ENCODE data around the gene SENP5. TPM values are rescaled to one million over a fixed set of nuclear protein-coding genes. Genes with fewer than 3 reads are reported as not detected.
"Not testable (repeated sequence)": the region's sequence is repeated elsewhere in the genome, so short reads cannot be mapped to it uniquely, and the experiment has no call there.

SENP5 gene
- total and polyA plus RNA-seq, 4 donors: 3.9 to 26.9 (median 14.3) TPM

DNA sequence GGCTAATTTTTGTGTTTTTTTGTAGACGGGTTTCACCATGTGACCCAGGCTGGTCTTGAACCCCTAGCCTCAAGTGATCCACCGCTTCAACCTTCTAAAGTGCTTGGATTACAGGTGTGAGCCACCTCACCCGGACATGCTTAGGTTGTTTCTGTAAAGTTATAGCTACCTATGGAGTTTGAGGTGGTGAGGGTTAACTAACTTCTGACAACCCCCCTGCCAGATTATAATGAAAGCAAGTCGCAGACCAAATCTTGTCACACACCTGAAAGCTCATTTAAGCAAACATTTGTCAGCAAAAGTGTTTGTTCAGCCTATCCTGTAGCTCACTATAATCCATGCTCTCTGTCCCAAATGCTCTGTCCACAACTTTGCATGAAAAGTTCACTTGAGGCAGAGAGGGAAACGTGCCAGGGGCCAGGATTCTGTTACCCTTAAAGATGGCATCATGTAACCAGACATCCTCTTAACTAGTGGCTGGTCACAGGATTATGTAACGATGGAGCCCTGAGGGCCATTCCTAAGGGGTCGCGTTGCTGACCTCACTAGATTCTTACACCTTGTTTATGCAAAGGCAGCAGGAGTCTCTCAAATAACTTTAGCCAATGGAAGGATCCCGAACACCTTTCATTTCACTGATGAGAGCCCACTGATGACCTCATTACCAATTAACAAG, 24.1 kb upstream of the SENP5 start:
- Histone ChIP-seq H3K9me3 (ENCODE audit: control insufficient read depth in 4 of 4, low read length in 3 of 4) (no peaks in the 10 kb centered on the region), H3K4me3 (ENCODE audit: low read depth in 1 of 3, low read length in 3 of 3) (no peak overlapping the region), H3K27me3 (ENCODE audit: control insufficient read depth in 4 of 4, insufficient read depth in 4 of 4, low read length in 3 of 4) (no peaks in the 10 kb centered on the region), H3K27ac (ENCODE audit: low read depth in 1 of 2, low read length in 2 of 2) (no peak overlapping the region), H3K4me1 (ENCODE audit: control insufficient read depth in 4 of 4, insufficient read depth in 4 of 4, low read length in 3 of 4) (no peaks in the 10 kb centered on the region), H3K9ac (ENCODE audit: low read depth in 1 of 2, low read length in 2 of 2) (no peak overlapping the region), H3K36me3 (ENCODE audit: control insufficient read depth in 4 of 4, insufficient read depth in 3 of 4, low read depth in 1 of 4, low read length in 3 of 4) (no peaks in the 10 kb centered on the region)
- TF ChIP-seq REST (IDR thresholded peaks at IDR 0.05): no peak
- no peak for TF ChIP-seq ATF3 (IDR thresholded peaks at IDR 0.05)
- no peak for TF ChIP-seq CTCF (IDR thresholded peaks at IDR 0.05; ENCODE audit: low read depth, low read length, missing input control)
- TF ChIP-seq, protein P1, sequence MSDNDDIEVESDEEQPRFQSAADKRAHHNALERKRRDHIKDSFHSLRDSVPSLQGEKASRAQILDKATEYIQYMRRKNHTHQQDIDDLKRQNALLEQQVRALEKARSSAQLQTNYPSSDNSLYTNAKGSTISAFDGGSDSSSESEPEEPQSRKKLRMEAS (IDR thresholded peaks at IDR 0.05): no peak
- no peak for TF ChIP-seq NR2F2 (IDR thresholded peaks at IDR 0.05)
- no peak for TF ChIP-seq RXRA (IDR thresholded peaks at IDR 0.05)
- no peak for TF ChIP-seq YY1 (IDR thresholded peaks at IDR 0.05)
- TF ChIP-seq TAF1 (conservative IDR thresholded peaks at IDR 0.05): no peak
- TF ChIP-seq HNF4G (IDR thresholded peaks at IDR 0.05): no peak
- TF ChIP-seq JUND (IDR thresholded peaks at IDR 0.05): no peak
- no peak for TF ChIP-seq RAD21 (IDR thresholded peaks at IDR 0.05)
- TF ChIP-seq FOXA1 (IDR thresholded peaks at IDR 0.05): no peak
- no peak for TF ChIP-seq GABPA (IDR thresholded peaks at IDR 0.05 in 1 of 2, conservative IDR thresholded peaks at IDR 0.05 in 1 of 2)
- TF ChIP-seq FOXA2 (IDR thresholded peaks at IDR 0.05): no peak
- TF ChIP-seq ZBTB33 (IDR thresholded peaks at IDR 0.05): no peak
- TF ChIP-seq SP1 (IDR thresholded peaks at IDR 0.05): no peak
- no peak for DNase-seq (ENCODE audit: low spot score)
- 84% methylated on average over 9 of the region's 9 CpGs for WGBS

DNA sequence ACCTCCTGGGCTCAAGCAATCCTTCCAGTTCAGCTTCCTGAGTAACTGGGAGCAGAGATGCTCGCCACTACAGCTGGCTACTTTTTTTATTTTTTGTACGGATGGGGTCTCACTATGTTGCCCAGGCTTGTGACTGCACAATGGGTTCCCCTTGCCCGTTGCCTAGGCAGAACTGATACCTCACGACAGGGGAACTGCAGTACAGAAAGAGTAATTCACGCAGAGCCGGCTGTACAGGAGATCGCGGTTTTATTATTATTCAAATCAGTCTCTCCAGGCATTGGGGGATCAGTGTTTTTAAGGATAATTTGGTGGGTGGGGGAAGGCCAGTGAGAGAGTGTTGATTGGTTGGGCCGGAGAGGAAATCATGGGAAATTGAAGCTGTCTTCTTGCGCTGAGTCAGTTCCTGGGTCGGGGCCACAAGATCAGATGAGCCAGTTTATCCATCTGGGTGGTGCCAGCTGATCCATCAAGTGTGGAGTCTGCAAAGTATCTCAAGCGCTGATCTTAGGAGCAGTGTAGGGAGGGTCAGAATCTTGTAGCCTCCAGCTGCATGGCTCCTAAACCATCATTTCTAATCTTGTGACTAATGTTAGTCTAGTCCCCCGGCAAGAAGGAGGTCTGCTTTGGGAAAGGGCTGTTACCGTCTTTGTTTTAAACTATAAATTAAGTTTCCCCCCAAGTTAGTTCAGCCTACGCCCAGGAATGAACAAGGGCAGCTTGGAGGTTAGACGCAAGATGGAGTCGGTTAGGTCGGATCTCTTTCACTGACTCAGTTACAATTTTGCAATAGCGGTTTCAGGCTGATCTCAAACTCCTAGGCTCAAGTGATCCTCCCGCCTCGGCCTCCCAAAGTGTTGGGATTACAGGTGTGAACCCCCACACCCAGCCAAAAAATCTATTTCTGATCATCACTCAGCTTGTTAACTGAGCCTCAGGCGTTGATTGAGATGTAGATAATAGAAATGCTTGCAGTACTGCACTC, 23.2 kb upstream of the SENP5 start:
- DNase-seq (ENCODE audit: low spot score); H3K27ac ChIP-seq (ENCODE audit: low read depth in 1 of 2, low read length in 2 of 2); H3K4me1 ChIP-seq (ENCODE audit: control insufficient read depth in 4 of 4, insufficient read depth in 4 of 4, low read length in 3 of 4); H3K9me3 ChIP-seq (ENCODE audit: control insufficient read depth in 4 of 4, low read length in 3 of 4); H3K36me3 ChIP-seq (ENCODE audit: control insufficient read depth in 4 of 4, insufficient read depth in 3 of 4, low read depth in 1 of 4, low read length in 3 of 4); H3K4me3 ChIP-seq (ENCODE audit: low read depth in 1 of 3, low read length in 3 of 3); H3K27me3 ChIP-seq (ENCODE audit: control insufficient read depth in 4 of 4, insufficient read depth in 4 of 4, low read length in 3 of 4); H3K9ac ChIP-seq (ENCODE audit: low read depth in 1 of 2, low read length in 2 of 2): not testable (repeated sequence)
- 93% methylated on average over 20 of the region's 22 CpGs for WGBS

DNA sequence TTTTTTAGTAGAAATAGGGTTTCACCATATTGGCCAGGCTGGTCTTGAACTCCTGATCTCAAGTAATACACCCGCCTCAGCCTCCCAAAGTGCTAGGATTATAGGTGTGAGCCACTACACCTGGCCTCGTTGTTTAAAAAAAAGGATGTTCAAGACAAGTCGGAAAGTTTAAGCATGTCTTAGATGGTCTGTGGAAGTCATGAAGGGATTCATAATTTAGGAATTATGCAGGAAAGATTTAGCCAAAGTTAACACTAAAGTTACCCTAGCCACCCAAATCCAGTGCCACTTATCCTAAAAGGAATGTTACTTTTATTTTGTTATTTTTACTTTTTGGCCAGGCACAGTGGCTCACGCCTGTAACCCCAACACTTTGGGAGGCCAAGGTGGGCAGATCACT, 19.3 kb upstream of the SENP5 start:
- H3K27ac ChIP-seq (ENCODE audit: low read depth in 1 of 2, low read length in 2 of 2); H3K4me3 ChIP-seq (ENCODE audit: low read depth in 1 of 3, low read length in 3 of 3); DNase-seq (ENCODE audit: low spot score); H3K9ac ChIP-seq (ENCODE audit: low read depth in 1 of 2, low read length in 2 of 2); H3K4me1 ChIP-seq (ENCODE audit: control insufficient read depth in 4 of 4, insufficient read depth in 4 of 4, low read length in 3 of 4); H3K9me3 ChIP-seq (ENCODE audit: control insufficient read depth in 4 of 4, low read length in 3 of 4); H3K27me3 ChIP-seq (ENCODE audit: control insufficient read depth in 4 of 4, insufficient read depth in 4 of 4, low read length in 3 of 4); H3K36me3 ChIP-seq (ENCODE audit: control insufficient read depth in 4 of 4, insufficient read depth in 3 of 4, low read depth in 1 of 4, low read length in 3 of 4): not testable (repeated sequence)
- WGBS: 79% methylated on average over 4 of the region's 4 CpGs
